Stimulated activated effector memory CD8-positive, alpha-beta T cell treated with anti-CD3 and anti-CD28 coated beads, Interleukin-12 subunit alpha, Interleukin-12 subunit beta, amount 100 ng/mL, for 72 hours (primary cell): Measurements from ENCODE around the gene NTN1.
"Not testable (repeated sequence)": the region's sequence is repeated elsewhere in the genome, so short reads cannot be mapped to it uniquely, and the experiment has no call there.

ENCODE experiments used
- ATAC-seq: fragments of 150-1000 bp; cut with Tn5 transposase; 2 replicates; pipeline ENCODE4 v1.10.0; 2021
- DNase-seq, 2 donors: peaks; one replicate each; pipeline ENCODE4 v3.0.0; 2021 to 2022; ENCODE audit warnings: low spot score in 2 of 2
- H3K27ac Mint-ChIP-seq: one replicate; pipeline ENCODE4 v1.8.0; 2022; ENCODE audit warnings: mild to moderate bottlenecking, mixed read lengths
- H3K36me3 Mint-ChIP-seq: one replicate; pipeline ENCODE4 v1.8.0; 2022; ENCODE audit warnings: mild to moderate bottlenecking, mixed read lengths
- H3K4me1 Mint-ChIP-seq: one replicate; pipeline ENCODE4 v1.8.0; 2022; ENCODE audit warnings: mixed read lengths
- H3K4me3 Mint-ChIP-seq: one replicate; pipeline ENCODE4 v1.8.0; 2022; ENCODE audit warnings: mild to moderate bottlenecking, mixed read lengths
- H3K9me3 Mint-ChIP-seq: one replicate; pipeline ENCODE4 v1.8.0; 2022; ENCODE audit warnings: mixed read lengths

Gene NTN1

GRCh38 chr17:9080296-9080914 lies 59.1 kb downstream of the NTN1 start:
- Mint-ChIP-seq H3K27ac (peak overlapping the region; percentile 75), H3K4me3 (no peak overlapping the region), H3K36me3 (no peaks in the 10 kb centered on the region), H3K4me1 (peaks cover 20% of the 10 kb centered on the region), H3K9me3 (peaks cover 4% of the 10 kb centered on the region)
- ATAC-seq (no peak), DNase-seq (no peak)

DNA sequence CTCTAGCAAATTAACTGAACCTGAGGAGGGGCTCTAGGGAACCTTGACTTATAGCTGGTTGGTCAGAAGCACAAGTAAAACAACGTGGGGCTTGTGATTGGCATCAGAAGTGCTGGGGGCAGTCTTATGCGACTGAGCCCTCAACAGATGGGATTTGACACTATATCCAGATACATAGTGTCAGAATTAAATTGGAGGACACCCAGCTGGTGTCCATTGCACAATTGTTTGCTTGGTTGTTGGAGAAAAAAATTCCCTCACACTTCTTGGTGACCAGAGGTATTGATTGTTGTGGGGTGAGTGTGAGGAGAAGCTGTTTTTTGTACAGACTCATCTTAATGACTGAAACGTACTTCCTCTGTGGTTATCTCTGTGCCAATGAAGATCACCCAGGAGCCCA lies 59.7 kb downstream of the NTN1 start:
- no peak overlapping the region for H3K4me3 Mint-ChIP-seq
- H3K36me3 Mint-ChIP-seq = no peaks in the 10 kb centered on the region
- DNase-seq (no peak), ATAC-seq (no peak)
- no peak overlapping the region for H3K27ac Mint-ChIP-seq
- peaks cover 4% of the 10 kb centered on the region for H3K9me3 Mint-ChIP-seq
- peaks cover 20% of the 10 kb centered on the region for H3K4me1 Mint-ChIP-seq

GRCh38 chr17:9086577-9086976 lies 65.3 kb downstream of the NTN1 start:
- H3K4me1 Mint-ChIP-seq = no peaks in the 10 kb centered on the region
- no peak for DNase-seq
- no peaks in the 10 kb centered on the region for H3K36me3 Mint-ChIP-seq
- H3K9me3 Mint-ChIP-seq = no peaks in the 10 kb centered on the region
- no peak for ATAC-seq
- H3K27ac Mint-ChIP-seq = no peak overlapping the region
- H3K4me3 Mint-ChIP-seq = no peak overlapping the region

DNA sequence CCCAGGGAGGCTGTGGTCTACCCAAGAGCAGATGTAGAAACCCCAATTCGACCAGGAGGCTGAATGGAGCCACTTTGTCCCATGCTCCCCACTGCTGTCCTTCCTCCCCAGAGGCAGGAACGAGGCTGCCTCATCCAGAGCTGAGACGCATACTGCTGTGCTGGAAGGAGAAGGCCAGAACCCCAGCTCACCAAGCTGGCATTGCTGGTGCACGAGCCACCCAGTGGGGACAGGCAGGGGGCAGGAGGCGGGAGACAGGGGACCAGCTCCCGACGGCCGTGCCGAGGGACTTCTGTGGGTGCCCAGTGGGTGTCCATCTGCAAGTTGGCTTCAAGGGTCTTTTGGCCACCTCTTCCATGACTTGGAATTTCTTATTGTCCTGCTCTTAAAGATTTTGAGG lies 66.6 kb downstream of the NTN1 start:
- ATAC-seq = no peak
- DNase-seq = no peak
- no peak overlapping the region for H3K27ac Mint-ChIP-seq
- no peaks in the 10 kb centered on the region for H3K9me3 Mint-ChIP-seq
- H3K36me3 Mint-ChIP-seq = no peaks in the 10 kb centered on the region
- no peaks in the 10 kb centered on the region for H3K4me1 Mint-ChIP-seq
- no peak overlapping the region for H3K4me3 Mint-ChIP-seq

- DNase-seq (no peak), ATAC-seq (no peak)
- H3K4me1 Mint-ChIP-seq = no peaks in the 10 kb centered on the region
- no peak overlapping the region for H3K27ac Mint-ChIP-seq
- H3K4me3 Mint-ChIP-seq = no peak overlapping the region
- no peaks in the 10 kb centered on the region for H3K36me3 Mint-ChIP-seq
- H3K9me3 Mint-ChIP-seq = no peaks in the 10 kb centered on the region
Measured at GRCh38 chr17:9090641-9091096, 69.4 kb downstream of the NTN1 start.

GRCh38 chr17:9094193-9094592 lies 72.9 kb downstream of the NTN1 start:
- no peaks in the 10 kb centered on the region for H3K9me3 Mint-ChIP-seq
- DNase-seq (no peak), ATAC-seq (no peak)
- no peaks in the 10 kb centered on the region for H3K4me1 Mint-ChIP-seq
- H3K4me3 Mint-ChIP-seq = no peak overlapping the region
- H3K36me3 Mint-ChIP-seq = no peaks in the 10 kb centered on the region
- H3K27ac Mint-ChIP-seq = no peak overlapping the region

DNA sequence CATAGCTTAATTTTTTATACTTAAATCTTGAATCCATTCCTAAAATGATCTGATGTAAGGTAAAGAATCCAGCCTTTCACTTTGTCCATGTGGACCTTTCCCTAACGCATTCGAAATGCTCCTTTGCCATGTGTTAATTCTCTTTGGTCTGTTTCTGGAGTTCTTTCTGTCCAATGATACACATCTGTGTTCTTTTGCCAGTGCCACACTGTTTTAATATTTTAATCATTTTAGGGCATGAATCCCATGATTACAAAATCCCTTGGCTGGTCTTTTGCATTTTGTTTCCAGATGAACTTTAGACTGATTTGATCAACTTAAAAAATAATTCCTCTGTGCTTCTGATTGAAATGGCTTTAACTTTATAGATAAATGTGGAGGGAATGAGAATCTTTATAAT lies 74.1 kb downstream of the NTN1 start:
- Mint-ChIP-seq H3K36me3 (no peaks in the 10 kb centered on the region), H3K27ac (no peak overlapping the region), H3K9me3 (no peaks in the 10 kb centered on the region), H3K4me1 (no peaks in the 10 kb centered on the region), H3K4me3 (no peak overlapping the region)
- DNase-seq (no peak), ATAC-seq (no peak)

GRCh38 chr17:9098242-9098825 lies 77.0 kb downstream of the NTN1 start:
- H3K4me1 Mint-ChIP-seq = no peaks in the 10 kb centered on the region
- H3K4me3 Mint-ChIP-seq = no peak overlapping the region
- no peak for DNase-seq
- ATAC-seq = no peak
- no peaks in the 10 kb centered on the region for H3K36me3 Mint-ChIP-seq
- H3K27ac Mint-ChIP-seq = no peak overlapping the region
- H3K9me3 Mint-ChIP-seq = peaks cover 4% of the 10 kb centered on the region

DNA sequence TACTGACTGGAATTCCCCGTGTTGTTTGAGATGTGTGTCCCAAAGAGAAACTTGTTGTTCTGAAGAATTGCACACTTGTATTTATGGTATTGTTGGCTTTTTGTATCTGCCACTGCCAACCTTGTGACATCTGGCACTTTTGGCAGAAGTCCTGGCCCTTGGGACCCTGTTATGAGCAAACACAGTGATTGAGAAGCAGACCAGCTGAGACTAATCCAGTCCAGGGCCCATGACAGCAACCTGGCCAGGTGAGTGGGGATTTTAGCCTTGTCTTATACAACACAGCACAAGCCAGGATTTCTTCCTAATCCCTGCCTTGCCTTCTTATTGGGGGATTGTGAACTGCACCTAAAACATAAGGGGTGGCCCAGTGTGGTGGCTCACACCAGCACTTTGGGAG lies 80.0 kb downstream of the NTN1 start:
- Mint-ChIP-seq H3K4me1 (peaks cover under 1% of the 10 kb centered on the region), H3K36me3 (no peaks in the 10 kb centered on the region), H3K27ac (no peak overlapping the region), H3K9me3 (peaks cover 4% of the 10 kb centered on the region), H3K4me3 (no peak overlapping the region)
- DNase-seq (no peak), ATAC-seq (no peak)

DNA sequence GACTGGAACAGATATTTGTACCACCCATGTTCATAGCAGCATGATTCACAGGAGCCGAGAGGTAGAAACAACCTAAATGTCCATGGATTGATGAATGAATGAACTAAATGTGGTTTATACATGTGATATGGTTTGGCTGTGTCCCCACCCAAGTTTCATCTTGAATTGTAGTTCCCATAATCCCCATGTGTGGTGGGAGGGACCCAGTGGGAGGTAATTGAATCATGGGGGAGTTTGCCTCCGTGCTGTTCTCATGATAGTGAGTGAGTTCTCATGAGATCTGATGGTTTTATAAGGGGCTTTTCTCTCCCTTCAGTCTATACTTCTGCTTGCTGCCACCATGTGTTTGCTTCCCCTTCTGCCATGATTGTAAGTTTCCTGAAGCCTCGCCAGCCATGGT lies 81.9 kb downstream of the NTN1 start:
- H3K9me3 Mint-ChIP-seq, H3K27ac Mint-ChIP-seq, H3K4me3 Mint-ChIP-seq, H3K36me3 Mint-ChIP-seq, ATAC-seq, DNase-seq, H3K4me1 Mint-ChIP-seq: not testable (repeated sequence)

GRCh38 chr17:9104370-9105041 lies 83.2 kb downstream of the NTN1 start:
- Mint-ChIP-seq H3K27ac (no peak overlapping the region), H3K4me1 (peaks cover 4% of the 10 kb centered on the region), H3K4me3 (no peak overlapping the region), H3K9me3 (peaks cover 4% of the 10 kb centered on the region), H3K36me3 (no peaks in the 10 kb centered on the region)
- ATAC-seq = no peak
- no peak for DNase-seq

GRCh38 chr17:9105068-9105868 lies 84.0 kb downstream of the NTN1 start:
- DNase-seq (no peak), ATAC-seq (no peak)
- Mint-ChIP-seq H3K4me1 (peaks cover 4% of the 10 kb centered on the region), H3K36me3 (no peaks in the 10 kb centered on the region), H3K4me3 (no peak overlapping the region), H3K9me3 (peaks cover 4% of the 10 kb centered on the region), H3K27ac (no peak overlapping the region)

DNA sequence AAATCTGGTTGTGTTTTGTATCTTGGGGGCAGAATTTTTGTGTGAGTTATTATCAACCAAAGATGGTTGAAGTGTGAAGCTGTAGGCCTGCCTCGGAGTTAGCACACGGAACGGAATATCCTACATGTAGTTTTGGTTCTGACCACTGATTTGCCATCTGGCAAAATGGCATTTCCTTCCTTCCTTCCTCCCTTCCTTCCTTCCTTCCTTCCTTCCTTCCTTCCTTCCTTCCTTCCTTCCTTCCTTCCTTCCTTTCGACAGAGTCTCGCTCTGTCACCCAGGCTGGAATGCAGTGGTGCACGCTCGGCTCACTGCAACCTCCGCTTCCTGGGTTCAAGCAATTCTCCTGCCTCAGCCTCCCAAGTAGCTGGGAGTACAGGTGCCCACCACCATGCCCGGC lies 85.0 kb downstream of the NTN1 start:
- DNase-seq, ATAC-seq, H3K4me1 Mint-ChIP-seq, H3K4me3 Mint-ChIP-seq, H3K36me3 Mint-ChIP-seq, H3K9me3 Mint-ChIP-seq, H3K27ac Mint-ChIP-seq: not testable (repeated sequence)

GRCh38 chr17:9107527-9107926 lies 86.2 kb downstream of the NTN1 start:
- Mint-ChIP-seq H3K4me1 (peaks cover 4% of the 10 kb centered on the region), H3K27ac (no peak overlapping the region), H3K4me3 (no peak overlapping the region), H3K36me3 (no peaks in the 10 kb centered on the region), H3K9me3 (no peaks in the 10 kb centered on the region)
- ATAC-seq = no peak
- DNase-seq = no peak

DNA sequence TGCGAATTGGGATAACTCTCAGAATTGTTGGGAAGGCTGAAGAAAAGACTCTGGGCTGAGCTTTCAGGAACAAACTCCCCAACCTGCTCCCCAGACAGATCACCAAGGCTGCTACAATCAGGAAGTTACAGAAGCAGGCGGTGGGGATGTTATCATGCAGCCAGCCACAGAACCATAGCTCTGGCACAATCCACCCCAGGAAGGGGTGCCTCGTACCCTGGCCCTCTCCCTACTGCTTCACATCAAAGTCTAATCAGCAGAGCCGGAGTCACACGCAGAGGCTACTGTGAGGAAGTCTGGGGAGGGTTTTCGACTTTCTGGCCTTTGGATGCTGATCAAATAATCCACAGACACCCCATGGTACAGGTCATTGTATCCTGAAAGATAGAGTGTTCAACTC lies 86.8 kb downstream of the NTN1 start:
- H3K9me3 Mint-ChIP-seq = no peaks in the 10 kb centered on the region
- H3K36me3 Mint-ChIP-seq = no peaks in the 10 kb centered on the region
- H3K4me1 Mint-ChIP-seq = peaks cover 4% of the 10 kb centered on the region
- no peak overlapping the region for H3K27ac Mint-ChIP-seq
- ATAC-seq (no peak), DNase-seq (no peak)
- H3K4me3 Mint-ChIP-seq = no peak overlapping the region
